DLD1 (cell line): ENCODE results near the gene KCNG4.
"Not testable (repeated sequence)": the region's sequence is repeated elsewhere in the genome, so short reads cannot be mapped to it uniquely, and the experiment has no call there.

Source experiments
- in situ Hi-C: cut with HindIII; loops from 2 replicates; pipeline ENCODE4 v1.10.0; 2017; ENCODE audit warnings: low sequenced_read_pairs

The KCNG4 gene

DNA sequence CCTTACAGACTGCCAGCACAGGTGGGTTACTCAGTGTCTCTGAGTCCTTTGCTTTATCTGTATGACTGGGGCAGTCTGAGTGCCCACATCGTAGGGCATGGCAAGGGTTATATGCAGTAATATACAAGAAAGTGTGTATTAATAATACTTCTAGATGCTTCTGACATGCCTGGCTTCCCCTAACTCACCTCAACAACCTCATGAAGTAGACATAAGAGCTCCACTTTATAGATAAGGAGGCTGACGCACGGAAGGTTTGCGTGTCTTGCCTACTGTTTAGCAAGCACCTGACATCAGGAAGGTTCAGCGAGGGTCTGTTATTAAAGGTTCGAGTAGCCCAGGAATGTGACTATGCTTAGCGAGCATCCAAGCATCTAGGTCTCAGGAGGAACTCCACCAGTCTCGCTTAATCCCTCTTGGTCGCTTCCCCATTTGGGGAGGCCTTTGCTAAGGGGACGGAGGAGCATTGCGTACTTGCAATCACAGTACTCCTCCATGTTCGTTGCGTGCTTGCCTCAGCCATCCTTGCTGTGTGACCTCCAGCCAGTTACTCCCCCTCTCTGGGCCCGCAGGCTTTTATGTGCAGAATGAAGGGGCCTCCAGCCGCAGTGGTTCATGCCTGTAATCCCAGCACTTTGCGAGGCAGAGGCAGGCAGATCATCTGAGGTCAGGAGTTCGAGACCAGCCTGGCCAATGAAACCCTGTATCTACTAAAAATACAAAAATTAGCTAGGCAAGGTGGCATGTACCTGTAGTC, 1.6 kb downstream of the KCNG4 start:
- in situ Hi-C loops: no loop called here

- in situ Hi-C loops: no loop called here
Measured at GRCh38 chr16:84236671-84237070, 3.1 kb downstream of the KCNG4 start.

DNA sequence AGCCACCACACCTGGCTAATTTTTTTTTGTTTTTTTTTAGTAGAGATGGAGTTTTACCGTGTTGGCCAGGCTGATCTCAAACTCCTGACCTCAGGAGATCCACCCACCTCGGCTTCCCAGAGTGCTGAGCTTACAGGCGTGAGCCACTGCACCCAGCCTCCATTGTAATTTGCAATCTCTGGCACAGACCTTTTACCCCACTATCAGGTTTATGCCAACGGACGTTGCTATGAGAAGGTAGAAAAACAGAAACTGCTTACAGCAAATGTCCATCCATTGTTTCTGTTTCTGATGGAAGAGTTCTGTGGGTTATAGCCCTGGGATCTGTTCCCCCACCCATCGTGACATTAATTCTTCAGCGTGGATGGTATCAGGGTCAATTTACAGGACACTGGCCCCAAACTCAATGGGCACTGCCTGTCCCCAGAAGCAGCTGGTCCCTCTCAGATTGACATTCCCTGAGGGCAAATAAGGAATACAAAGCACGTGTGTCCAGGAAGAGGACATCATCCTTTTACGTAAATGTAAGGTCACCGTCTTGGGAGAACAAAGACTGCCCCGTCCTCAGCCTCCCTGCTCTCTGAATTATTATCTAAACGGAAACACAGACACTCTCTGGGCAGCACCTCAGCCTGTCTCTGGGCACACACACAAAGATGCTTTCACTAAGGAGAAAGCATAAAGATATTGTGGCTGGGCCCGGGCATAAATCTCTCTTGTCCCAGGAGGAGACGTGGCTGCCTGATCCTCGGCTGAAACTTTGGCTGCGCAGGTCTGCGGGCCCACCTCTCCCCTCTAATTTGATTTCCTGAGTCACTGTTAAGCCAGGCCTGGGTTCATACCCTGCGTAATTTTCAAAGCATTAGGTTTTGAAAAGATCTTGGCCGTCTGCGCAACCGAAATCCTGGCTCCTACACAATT, 5.2 kb downstream of the KCNG4 start:
- in situ Hi-C loops: no loop called here

GRCh38 chr16:84233748-84234147, 6.1 kb downstream of the KCNG4 start:
- in situ Hi-C loops: no loop called here

- in situ Hi-C loops: no loop called here
Measured at GRCh38 chr16:84232969-84233368, 6.8 kb downstream of the KCNG4 start.

DNA sequence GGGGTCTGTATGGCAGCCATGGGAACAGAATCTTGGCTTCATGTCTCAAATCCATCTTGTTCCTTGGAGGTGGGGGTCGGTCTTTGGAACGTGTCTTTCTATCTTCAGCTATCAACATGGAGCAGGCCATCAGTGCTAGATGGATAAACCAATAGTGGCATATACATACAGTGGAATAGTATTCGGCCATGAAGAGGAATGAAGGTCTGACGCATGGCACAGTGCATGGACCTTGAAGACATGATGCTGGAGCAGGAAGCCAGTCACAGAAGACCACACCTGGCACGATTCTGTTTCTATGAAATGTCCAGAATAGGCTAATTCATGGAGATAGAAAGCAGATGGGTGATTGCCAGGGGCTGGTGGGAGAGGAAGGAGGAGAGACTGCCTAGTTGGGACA, 7.8 kb downstream of the KCNG4 start:
- in situ Hi-C loops: no loop called here

DNA sequence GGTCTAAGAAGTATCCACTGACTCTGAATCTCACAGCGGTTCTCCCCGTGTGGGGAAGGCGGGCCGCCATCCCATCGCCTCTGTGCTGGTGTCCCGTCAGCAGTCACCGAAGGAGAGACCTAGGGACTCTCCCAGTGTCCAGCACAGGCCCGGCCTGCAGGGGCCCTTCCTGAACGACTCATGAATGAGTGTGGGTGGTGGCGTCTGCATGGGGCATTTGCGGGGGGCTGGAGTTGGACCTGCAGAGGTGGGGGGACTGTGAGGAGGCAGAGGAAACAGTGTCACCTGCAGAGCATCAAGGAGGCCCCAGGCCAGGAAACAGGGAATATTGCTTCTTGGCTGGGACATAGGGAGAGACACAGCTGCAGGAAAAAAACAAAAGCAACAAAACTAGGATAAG, 10.3 kb downstream of the KCNG4 start:
- in situ Hi-C loops: no loop called here

GRCh38 chr16:84228256-84228838, 11.5 kb downstream of the KCNG4 start:
- in situ Hi-C loops: no loop called here

DNA sequence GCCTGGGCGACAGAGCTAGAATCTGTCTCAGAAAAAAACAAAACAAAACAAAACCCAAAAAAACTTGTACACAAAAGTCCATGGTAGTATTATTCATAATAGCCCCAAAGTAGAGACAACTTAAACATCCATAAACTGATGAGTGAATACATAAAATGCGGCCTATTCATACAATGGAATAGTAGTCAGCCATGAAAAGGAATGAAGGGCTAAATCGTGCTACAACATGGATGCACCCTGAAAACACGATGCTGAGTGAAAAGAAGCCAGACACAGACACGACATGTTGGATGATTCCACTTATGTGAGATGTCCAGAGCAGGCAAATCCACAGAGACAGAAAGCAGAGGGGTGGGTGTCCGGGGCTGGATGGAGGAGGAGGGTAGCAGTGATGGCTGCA, 12.3 kb downstream of the KCNG4 start:
- in situ Hi-C loops: no loop called here

GRCh38 chr16:84226026-84226425, 13.8 kb downstream of the KCNG4 start:
- in situ Hi-C loops: no loop called here

DNA sequence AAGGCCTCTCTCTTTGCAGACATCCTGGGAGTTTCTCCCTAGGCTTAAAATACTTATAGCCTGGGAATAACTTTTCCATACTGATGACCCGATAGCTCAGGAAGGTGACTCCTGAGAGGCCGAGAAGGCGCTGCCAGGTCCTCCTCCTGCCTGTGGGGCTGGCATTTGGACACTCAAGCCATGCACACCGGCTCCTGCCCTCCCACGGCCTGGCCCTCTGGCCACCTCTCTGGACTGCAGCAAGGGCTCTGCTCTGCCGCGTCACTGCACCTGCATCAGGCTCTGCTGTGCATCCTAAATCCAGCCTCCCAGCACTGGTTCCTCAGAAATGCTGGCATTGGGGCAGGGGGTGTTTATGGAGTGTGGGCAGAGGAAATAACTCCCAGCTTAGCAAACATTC, 14.2 kb downstream of the KCNG4 start:
- in situ Hi-C loops: no loop called here

- in situ Hi-C loops: no loop called here
Measured at GRCh38 chr16:84225126-84225525, 14.7 kb downstream of the KCNG4 start.

GRCh38 chr16:84224554-84224953, 15.3 kb downstream of the KCNG4 start:
- in situ Hi-C loops: no loop called here

- in situ Hi-C loops: no loop called here
Measured at GRCh38 chr16:84223456-84223855, 16.4 kb downstream of the KCNG4 start.

DNA sequence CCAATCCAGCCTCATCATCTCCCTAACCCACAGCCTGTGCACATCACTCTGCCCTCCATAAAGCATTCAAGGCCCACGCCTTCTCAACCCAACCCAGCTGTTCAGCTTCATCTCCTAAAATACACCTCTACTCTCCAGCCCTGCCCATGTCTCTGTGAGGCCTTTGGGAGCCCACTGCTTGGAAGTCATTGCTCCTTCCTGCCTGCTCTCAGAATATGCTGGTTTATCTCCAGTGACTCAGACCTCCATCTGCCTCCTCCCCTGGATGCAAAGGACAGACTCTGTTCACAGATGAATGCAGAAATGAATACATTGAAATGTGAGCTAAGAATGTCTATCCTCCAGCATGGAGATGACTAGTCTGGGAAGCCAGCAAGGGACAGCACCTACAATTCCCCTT, 19.0 kb downstream of the KCNG4 start:
- in situ Hi-C loops: no loop called here

DNA sequence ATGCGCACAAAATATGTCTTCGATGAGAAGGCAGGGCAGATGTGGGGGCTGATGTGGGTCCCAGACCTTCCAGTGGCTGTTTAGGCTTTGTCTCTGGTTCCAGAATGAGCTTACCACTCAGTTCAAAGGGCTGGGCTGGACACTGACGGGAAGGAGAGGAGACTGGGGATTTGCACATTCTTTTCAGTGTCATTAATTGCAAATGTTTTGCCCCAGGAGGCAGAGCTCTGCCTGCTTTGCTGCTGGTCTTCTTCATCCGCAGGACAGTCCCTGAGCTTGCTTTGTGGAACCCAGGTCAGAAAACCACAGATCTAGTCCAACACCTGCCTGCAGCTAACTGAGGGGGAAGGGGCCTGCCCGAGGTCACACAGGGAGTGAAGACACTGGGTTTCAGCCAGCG, 20.9 kb downstream of the KCNG4 start:
- in situ Hi-C loops: no loop called here

GRCh38 chr16:84218176-84218823, 21.5 kb downstream of the KCNG4 start:
- in situ Hi-C loops: no loop called here

GRCh38 chr16:84216144-84216543, 23.7 kb downstream of the KCNG4 start:
- in situ Hi-C loops: not testable (repeated sequence)

DNA sequence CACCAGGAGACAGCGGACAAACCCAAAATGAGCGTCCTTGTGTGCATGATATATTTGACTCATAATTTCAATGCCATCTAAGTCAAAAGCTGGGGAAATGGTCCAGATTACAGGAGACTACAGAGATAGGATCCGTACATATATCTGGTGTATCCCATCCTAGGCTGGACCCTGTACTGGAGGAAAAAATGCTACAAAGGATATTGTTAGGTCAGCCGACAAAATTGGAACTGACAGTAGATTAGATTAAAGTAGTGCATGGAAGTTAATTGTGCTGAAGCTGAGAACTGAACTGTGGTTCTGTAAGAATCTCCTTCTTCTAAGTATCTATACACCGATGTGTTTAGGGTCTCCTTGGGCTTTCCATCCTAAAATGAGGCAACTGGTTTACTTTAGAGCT, 24.3 kb downstream of the KCNG4 start:
- in situ Hi-C loops: no loop called here

DNA sequence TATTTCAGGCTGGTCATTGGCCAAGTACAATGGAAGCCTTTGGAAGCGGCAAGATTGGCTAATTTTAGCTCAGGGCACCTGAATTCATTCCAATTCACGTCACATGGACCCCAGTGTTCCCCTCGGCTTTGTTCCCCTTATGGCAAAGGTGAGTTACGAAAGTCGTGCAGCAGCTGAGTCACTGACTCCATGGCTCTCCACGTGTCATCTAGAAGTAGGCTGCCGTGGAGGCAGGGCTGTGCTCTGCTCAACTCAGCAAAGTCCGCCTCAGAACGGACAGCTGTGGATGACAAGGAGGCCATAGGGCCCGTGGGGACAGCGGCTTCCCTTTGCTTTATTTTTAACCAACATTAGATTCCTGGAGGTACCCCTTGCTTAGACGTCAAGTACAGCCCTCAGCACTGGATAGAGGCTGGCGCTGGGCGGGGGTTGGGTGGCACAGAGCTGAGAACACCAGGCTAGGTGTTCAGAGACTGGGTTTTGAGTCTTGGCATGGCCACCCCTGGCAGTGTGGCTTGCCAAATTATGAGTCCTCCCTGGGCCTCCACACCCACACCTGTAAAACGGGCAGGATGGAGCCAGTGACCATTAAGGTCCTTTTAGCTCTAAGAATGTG, 25.3 kb downstream of the KCNG4 start:
- in situ Hi-C loops: no loop called here

DNA sequence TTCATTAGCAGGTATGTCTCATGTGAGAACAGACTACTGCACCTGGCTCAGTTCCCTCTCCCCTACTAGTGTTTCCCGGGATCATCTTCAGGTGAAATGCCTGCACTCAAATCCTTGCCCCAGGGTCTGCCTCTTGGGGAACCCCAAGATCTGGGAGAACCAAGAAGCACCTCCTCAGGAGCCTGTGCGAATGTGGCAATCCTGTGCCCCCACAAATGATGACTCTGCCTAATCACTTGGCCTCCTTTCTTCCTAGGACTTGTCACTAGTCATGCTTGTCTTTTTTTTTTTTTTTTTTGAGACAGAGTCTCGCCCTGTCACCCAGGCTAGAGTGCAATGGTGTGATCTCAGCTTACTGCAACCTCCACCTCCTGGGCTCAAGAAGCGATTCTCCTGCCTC, 27.2 kb downstream of the KCNG4 start:
- in situ Hi-C loops: no loop called here
